Dermis microvascular lymphatic vessel endothelial cell (primary cell): ENCODE results near the gene SHC2. TPM values are rescaled to one million over a fixed set of nuclear protein-coding genes. Genes with fewer than 3 reads are reported as not detected.
"Not testable (repeated sequence)": the region's sequence is repeated elsewhere in the genome, so short reads cannot be mapped to it uniquely, and the experiment has no call there.

ENCODE experiments used
- DNase-seq, 2 donors: peaks; one replicate each; pipeline versions ENCODE4 v3.0.0 to v3.0.0-alpha.2; 2010; ENCODE audit warnings: low read depth in 2 of 2
- total RNA-seq: library from RNA; depleted of rRNA; stranded (reverse); fragments of >200 nt; gene quantifications from 2 replicates; pipeline ENCODE4 v1.2.1, GENCODE V29; 2014

SHC2 gene
- total RNA-seq, 1 donor from 2014 or later: 7.6 TPM

GRCh38 chr19:492091-492531 is 31.3 kb upstream of the SHC2 start:
- peak in 1 of 2 donors; percentile 23 for DNase-seq

- peak in 1 of 2 donors; percentile 35 for DNase-seq
These were observed 30.4 kb upstream of the SHC2 start for GRCh38 chr19:491146-491741.

GRCh38 chr19:489418-490196 is 28.8 kb upstream of the SHC2 start:
- DNase-seq: peak in 1 of 2 donors; percentile 32

DNA sequence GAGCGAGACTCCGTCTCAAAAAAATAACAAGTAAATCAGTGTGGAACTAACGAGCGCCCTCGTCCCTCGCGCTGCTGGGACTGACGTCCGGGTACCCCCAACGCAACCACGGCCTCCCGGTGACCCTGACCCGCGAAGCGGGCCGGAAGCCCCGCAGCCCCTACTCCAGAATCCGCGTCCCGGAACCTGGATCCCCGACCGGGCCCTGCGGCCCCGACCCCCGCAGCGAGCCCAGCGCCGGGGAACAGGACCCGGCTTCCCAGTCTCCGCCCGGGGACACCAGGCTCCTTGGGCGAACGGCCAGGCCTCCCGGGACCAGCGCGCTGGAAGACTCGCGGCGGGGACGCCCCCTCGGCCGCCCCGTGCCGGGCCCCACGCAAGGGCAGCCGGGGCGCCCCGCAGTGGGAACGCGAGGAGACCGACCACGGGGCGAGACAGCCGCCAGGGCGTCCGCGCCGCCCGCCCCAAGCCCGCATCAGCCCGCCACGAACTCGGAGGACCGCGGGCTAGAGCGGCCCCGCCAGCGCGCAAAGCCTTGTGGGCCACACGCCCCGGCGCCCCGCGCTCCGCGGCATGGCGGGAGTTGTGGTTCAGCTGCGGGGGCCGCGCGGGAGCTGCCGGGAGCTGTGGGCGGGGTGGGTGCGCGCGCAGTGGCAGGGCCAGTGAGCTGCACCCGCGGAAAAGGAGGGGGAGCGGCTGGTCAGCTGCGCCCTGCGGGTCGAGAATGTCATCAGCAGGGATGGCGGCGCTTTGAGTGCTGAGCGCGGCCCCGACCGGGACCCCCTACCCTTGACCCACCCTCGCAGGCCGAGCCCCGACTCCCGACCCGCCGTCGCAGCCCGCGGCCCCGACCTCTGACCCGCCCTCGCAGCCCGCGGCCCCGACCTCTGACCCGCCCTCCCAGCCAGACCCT is 27.9 kb upstream of the SHC2 start:
- DNase-seq: peak; percentile 79 to 97

GRCh38 chr19:485583-486236 is 24.9 kb upstream of the SHC2 start:
- peak in 1 of 2 donors; percentile 14 for DNase-seq

DNA sequence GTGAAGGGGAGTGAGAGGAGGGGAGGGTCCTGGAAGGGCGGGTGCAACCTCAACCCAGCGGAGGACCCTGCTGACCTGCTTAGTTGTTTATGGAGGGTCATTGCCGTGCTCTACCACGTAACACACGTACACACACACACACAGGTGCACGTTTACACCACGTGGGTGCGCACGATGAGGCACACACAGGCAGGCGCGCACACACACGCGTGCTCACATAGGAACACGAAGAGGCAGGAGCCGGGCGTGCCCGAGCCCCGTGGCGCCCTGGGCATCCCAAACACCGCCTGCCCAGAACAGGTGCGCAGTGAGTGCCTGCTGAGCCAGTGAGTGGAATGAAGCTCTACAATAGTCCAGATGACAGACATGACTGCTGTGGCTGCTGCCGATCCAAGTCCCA is 24.2 kb upstream of the SHC2 start:
- DNase-seq: no peak

- no peak for DNase-seq
These were observed 23.7 kb upstream of the SHC2 start for GRCh38 chr19:484494-484893.

GRCh38 chr19:483332-484072 is 22.7 kb upstream of the SHC2 start:
- DNase-seq: no peak

DNA sequence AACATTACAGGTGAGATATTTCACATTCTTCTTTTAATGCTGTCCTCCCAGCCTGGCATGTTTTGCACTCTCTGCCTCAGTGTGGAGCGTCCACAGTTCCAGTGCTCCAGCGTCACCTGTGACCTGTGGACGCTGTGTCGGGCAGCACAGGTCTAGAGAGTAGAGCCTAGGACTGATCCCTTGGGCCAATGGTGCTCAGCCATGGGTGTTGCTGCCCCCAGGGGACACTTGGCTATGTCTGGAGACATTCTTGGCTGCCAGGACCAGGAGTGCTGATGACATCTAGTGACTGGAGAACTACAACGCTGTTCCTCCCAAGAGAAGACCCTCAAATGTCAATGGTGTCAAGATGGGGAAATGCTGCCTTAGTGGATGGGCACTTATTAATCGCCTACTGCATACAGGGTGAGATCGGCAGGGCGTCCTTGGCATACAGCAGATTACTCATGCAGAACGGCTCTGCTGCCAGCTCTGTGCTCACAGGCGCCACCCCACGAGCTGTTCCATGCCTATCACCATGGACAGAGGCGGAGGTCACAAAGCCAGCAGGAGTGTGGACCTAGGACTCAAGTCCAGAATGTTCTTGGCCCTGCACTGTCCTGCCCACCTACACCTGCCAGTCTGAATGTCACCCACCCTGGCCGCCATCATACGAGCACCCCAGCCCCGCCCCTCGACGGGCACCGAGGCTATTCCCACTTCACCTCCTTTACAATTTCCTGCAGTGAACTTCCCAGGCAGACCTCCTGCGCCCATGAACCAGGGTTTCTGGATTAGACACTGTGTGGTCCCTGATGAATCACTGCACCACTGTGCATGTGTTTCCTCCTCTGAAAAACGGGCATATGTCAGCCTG is 21.6 kb upstream of the SHC2 start:
- no peak for DNase-seq

DNA sequence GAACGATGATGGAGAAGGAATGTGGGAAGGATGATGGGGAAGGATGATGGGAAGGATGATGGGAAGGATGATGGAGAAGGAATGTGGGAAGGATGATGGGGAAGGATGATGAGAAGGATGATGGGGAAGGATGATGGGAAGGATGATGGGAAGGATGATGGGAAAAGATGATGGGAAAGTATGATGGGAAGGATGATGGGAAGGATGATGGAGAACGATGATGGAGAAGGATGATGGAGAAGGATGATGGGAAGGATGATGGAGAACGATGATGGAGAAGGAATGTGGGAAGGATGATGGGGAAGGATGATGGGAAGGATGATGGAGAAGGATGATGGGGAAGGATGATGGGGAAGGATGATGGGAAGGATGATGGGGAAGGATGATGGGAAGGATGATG is 20.3 kb upstream of the SHC2 start:
- DNase-seq: not testable (repeated sequence)

- DNase-seq: peak; percentile 54 to 71
These were observed 19.4 kb upstream of the SHC2 start for GRCh38 chr19:480016-480855.

DNA sequence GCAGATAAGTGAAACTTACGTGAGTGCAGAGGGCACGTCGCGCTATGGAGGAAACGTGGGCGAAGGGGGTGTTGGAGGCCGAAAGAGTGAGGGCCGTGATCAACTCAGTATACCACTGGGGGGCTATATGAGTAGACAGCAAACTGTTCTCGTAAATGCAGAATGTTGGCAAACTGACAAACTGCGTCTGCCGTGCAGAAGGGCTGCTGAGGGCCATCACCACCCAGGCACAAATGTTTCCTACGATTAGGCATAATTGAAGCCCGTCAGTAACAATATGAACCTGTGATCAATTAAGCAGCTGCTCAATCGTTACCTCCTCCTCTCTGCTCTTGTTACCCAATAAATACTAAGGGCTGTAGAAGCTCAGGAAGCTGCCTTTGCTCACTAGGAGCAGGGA is 18.1 kb upstream of the SHC2 start:
- DNase-seq: no peak

GRCh38 chr19:478236-478903 is 17.5 kb upstream of the SHC2 start:
- no peak for DNase-seq

DNA sequence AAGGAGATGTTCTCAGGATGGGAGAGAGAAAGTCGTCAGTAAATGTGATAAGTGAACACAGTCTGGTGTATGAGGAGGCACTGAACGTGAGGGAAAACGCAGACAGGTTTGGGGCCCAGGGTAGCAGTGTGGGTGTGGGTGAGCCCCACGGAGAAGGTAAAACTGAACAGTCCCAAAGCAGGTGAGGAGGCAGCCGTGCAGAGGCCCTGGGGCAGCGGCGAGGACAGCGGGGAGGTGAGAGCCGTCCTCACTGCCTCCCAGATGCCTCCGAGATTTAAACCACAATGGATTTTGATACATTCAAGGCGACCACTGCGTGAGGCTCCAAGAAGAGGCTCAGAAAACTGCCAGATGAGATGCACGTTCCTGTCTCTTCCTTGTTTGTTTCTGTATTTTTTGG is 14.5 kb upstream of the SHC2 start:
- DNase-seq: no peak

- DNase-seq: no peak
These were observed 13.6 kb upstream of the SHC2 start for GRCh38 chr19:474126-475078.

DNA sequence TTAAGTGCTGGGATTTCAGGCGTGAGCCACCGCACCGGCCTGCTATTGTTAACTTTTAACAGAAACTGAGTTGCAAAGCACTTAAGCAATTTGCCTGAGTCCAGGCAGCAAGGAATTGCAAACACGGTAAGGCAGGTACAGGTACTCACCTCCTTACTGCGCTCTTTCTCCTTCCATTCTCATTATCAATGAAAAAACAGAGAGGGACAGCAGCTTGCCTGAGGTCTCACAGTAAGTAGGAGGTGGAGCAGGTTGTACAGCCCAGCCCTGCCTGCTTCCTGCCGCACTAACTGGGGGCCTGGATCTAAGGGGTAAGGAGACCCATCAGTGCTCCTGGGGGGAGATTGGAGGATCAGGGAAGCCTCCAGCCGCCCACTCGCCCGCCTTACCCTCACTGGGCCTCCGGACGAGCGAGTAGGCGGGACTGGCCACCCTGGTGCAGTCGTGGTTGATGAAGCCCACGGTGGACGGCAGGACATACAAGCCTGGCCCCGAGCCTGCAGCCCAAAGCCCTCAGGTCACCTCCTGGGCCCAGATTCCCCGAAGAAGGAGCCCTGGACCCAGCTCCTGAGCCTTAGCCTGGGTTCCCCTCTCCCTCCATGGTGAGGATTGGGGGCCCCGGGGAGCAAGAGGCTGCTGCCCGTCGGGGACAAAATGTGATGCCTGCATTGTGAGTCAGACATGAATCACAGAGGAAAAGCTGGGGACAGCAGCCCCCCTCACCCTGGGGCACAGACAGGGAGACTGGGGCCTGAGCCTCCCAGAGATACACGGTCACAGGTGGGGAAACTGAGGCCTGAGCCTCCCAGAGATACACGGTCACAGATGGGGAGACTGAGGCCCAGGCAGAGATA is 11.4 kb upstream of the SHC2 start:
- DNase-seq: no peak
